Left ventricle myocardium inferior (tissue), 1 donor: Measurements from ENCODE around the gene TCERG1L. TPM values are rescaled to one million over a fixed set of nuclear protein-coding genes. Genes with fewer than 3 reads are reported as not detected.
"Not testable (repeated sequence)": the region's sequence is repeated elsewhere in the genome, so short reads cannot be mapped to it uniquely, and the experiment has no call there.

ENCODE experiments used
- DNase-seq: peaks from one replicate; pipeline ENCODE4 v3.0.0-alpha.2; 2020
- H3K27ac ChIP-seq: fragments of 200-600 bp; replicated peaks from 2 replicates; pipeline ENCODE4 v1.8.0; 2021
- H3K27me3 ChIP-seq: fragments of 200-600 bp; 2 replicates; pipeline ENCODE4 v1.8.0; 2021; ENCODE audit warnings: low read depth
- H3K36me3 ChIP-seq: fragments of 200-600 bp; 2 replicates; pipeline ENCODE4 v1.8.0; 2021
- H3K4me1 ChIP-seq: fragments of 200-600 bp; 2 replicates; pipeline ENCODE4 v1.8.0; 2021
- H3K4me3 ChIP-seq: fragments of 200-600 bp; 2 replicates; pipeline ENCODE4 v1.8.0; 2021; ENCODE audit warnings: mild to moderate bottlenecking, moderate library complexity
- H3K9me3 ChIP-seq: fragments of 200-600 bp; replicated peaks from 2 replicates; pipeline ENCODE4 v1.8.0; 2021
- CTCF ChIP-seq: fragments of 200-600 bp; IDR thresholded peaks from 2 replicates; pipeline ENCODE4 v1.8.0; 2021; ENCODE audit warnings: antibody characterized with exemption, mild to moderate bottlenecking, borderline replicate concordance
- intact Hi-C: fragments of 100-400 bp; cut with micrococcal nuclease; formaldehyde crosslinking; loops from one replicate; pipeline ENCODE4 v1.11.0; 2022
- total RNA-seq: library from RNA; stranded (reverse); fragmentation: NEBNext Ultra II Directional; extraction: Animal tissue kit (Norgen Biotek cat#: 25700); gene quantifications from one replicate; pipeline ENCODE4 v1.2.1, GENCODE V29; 2021
- donor health status: DM: no; HTN: yes; CAD: no; lungs with severe emphysema.

The TCERG1L gene
- total RNA-seq, 1 donor from 2014 or later: not detected

GRCh38 chr10:131238669-131239280 lies 72.7 kb downstream of the TCERG1L start:
- DNase-seq: no peak
- TF ChIP-seq CTCF: no peak
- Histone ChIP-seq H3K36me3 (no peaks in the 10 kb centered on the region), H3K27me3 (peaks cover 89% of the 10 kb centered on the region), H3K4me3 (no peak overlapping the region), H3K4me1 (no peaks in the 10 kb centered on the region), H3K9me3 (peaks cover 13% of the 10 kb centered on the region), H3K27ac (no peak overlapping the region)
- intact Hi-C loops: no loop called here

- Histone ChIP-seq H3K36me3 (no peaks in the 10 kb centered on the region), H3K27me3 (peaks cover 90% of the 10 kb centered on the region), H3K4me3 (no peak overlapping the region), H3K9me3 (peaks cover 15% of the 10 kb centered on the region), H3K27ac (no peak overlapping the region), H3K4me1 (no peaks in the 10 kb centered on the region)
- TF ChIP-seq CTCF: no peak
- DNase-seq: no peak
- intact Hi-C loops: no loop called here
These were observed 73.4 kb downstream of the TCERG1L start for GRCh38 chr10:131237991-131238651.

GRCh38 chr10:131234606-131235005 lies 76.9 kb downstream of the TCERG1L start:
- H3K27ac ChIP-seq, H3K4me3 ChIP-seq, H3K4me1 ChIP-seq, DNase-seq, H3K36me3 ChIP-seq, intact Hi-C loops: not testable (repeated sequence)
- Histone ChIP-seq H3K27me3 (peaks cover 78% of the 10 kb centered on the region), H3K9me3 (peaks cover 15% of the 10 kb centered on the region)

- Histone ChIP-seq H3K36me3 (no peaks in the 10 kb centered on the region), H3K27me3 (peaks cover 69% of the 10 kb centered on the region), H3K4me1 (no peaks in the 10 kb centered on the region), H3K9me3 (peaks cover 22% of the 10 kb centered on the region), H3K4me3 (no peak overlapping the region), H3K27ac (no peak overlapping the region)
- DNase-seq: no peak
- intact Hi-C loops: no loop called here
- TF ChIP-seq CTCF: no peak
These were observed 77.8 kb downstream of the TCERG1L start for GRCh38 chr10:131233611-131234258.

GRCh38 chr10:131231965-131232541 lies 79.5 kb downstream of the TCERG1L start:
- H3K27me3 ChIP-seq: peaks cover 53% of the 10 kb centered on the region
- intact Hi-C loops: no loop called here
- peaks cover 22% of the 10 kb centered on the region for H3K9me3 ChIP-seq
- H3K36me3 ChIP-seq: no peaks in the 10 kb centered on the region
- DNase-seq: no peak
- no peak overlapping the region for H3K4me3 ChIP-seq
- no peaks in the 10 kb centered on the region for H3K4me1 ChIP-seq
- H3K27ac ChIP-seq: no peak overlapping the region
- TF ChIP-seq CTCF: no peak
